SU-DHL-6 (cell line): ENCODE results near the gene C1orf21.

Experiments
- H2AFZ ChIP-seq: fragments of 200-600 bp; sonication (generic); 2 replicates; pipeline ENCODE4 v1.6.1; 2014; ENCODE audit warnings: low read depth, mild to moderate bottlenecking, moderate library complexity, mixed read lengths, antibody characterized with exemption, low read length; ENCODE audit not compliant: severe bottlenecking
- H3F3A ChIP-seq: fragments of 200-600 bp; shearing (Covaris generic); 2 replicates; pipeline ENCODE4 v1.6.0; 2016; ENCODE audit warnings: antibody characterized with exemption, mild to moderate bottlenecking; ENCODE audit not compliant: insufficient read depth
- H3K27ac ChIP-seq: fragments of 200-600 bp; sonication (generic); 2 replicates; pipeline ENCODE4 v1.5.1; 2016; ENCODE audit warnings: low read depth, mild to moderate bottlenecking, low read length, moderate library complexity, mixed read lengths
- H3K27me3 ChIP-seq: fragments of 200-600 bp; sonication (generic), shearing (Covaris generic); 2 replicates; pipeline ENCODE4 v1.6.0; 2014; ENCODE audit warnings: mild to moderate bottlenecking, low read length
- H3K36me3 ChIP-seq: fragments of 200-600 bp; sonication (generic); 2 replicates; pipeline ENCODE4 v1.6.1; 2014; ENCODE audit warnings: mild to moderate bottlenecking, low read length, mixed read lengths
- H3K4me2 ChIP-seq: fragments of 300-600, 200-600 bp; shearing (Covaris generic), sonication (generic); 2 replicates; pipeline ENCODE4 v1.6.0; 2014; ENCODE audit warnings: low read length, low read depth, mild to moderate bottlenecking; ENCODE audit not compliant: poor library complexity, severe bottlenecking
- H3K4me3 ChIP-seq: fragments of 200-600 bp; sonication (generic); 2 replicates; pipeline ENCODE4 v1.5.1; 2014; ENCODE audit warnings: antibody characterized with exemption, low read length, mild to moderate bottlenecking, mixed read lengths; ENCODE audit not compliant: insufficient read depth, poor library complexity, severe bottlenecking
- H3K79me2 ChIP-seq: fragments of 200-600 bp; sonication (generic); 2 replicates; pipeline ENCODE4 v1.6.1; 2014; ENCODE audit warnings: mild to moderate bottlenecking, low read length, moderate library complexity; ENCODE audit not compliant: insufficient read depth
- H3K9ac ChIP-seq: fragments of 200-600 bp; sonication (generic); 2 replicates; pipeline ENCODE4 v1.7.0; 2014; ENCODE audit warnings: mild to moderate bottlenecking, low read length
- H3K9me2 ChIP-seq: fragments of 200-600 bp; sonication (generic); replicated peaks from 2 replicates; pipeline ENCODE4 v1.6.1; 2014; ENCODE audit warnings: low read length; ENCODE audit not compliant: insufficient read depth
- H3K9me3 ChIP-seq: fragments of 200-600 bp; sonication (generic); 2 replicates; pipeline ENCODE4 v1.6.1; 2014; ENCODE audit warnings: low read length, mixed read lengths; ENCODE audit not compliant: insufficient read depth
- H4K20me1 ChIP-seq: fragments of 200-600 bp; sonication (generic); 2 replicates; pipeline ENCODE4 v1.6.1; 2014; ENCODE audit warnings: low read depth, mild to moderate bottlenecking, antibody characterized with exemption, low read length, moderate library complexity, mixed read lengths
- CTCF ChIP-seq: fragments of 200-600 bp; sonication (generic); IDR thresholded peaks from one replicate; pipeline ENCODE4 v1.5.1; 2017; ENCODE audit warnings: antibody characterized with exemption, mild to moderate bottlenecking, low read length, moderate library complexity; ENCODE audit not compliant: insufficient read depth, poor library complexity, severe bottlenecking
- EZH2phosphoT487 ChIP-seq: fragments of 200-600 bp; sonication (generic), shearing (Covaris generic); conservative IDR thresholded peaks from 2 replicates; pipeline ENCODE4 v1.6.1; 2018; ENCODE audit warnings: mild to moderate bottlenecking, antibody characterized with exemption, low read length, moderate library complexity, mixed read lengths

Gene C1orf21

GRCh38 chr1:184567637-184568036, 180.8 kb downstream of the C1orf21 start:
- no peak overlapping the region for H3K4me3 ChIP-seq
- no peaks in the 10 kb centered on the region for H3K9me2 ChIP-seq
- H4K20me1 ChIP-seq, result no peaks in the 10 kb centered on the region
- no peak overlapping the region for H3K4me2 ChIP-seq
- no peak overlapping the region for H3K27ac ChIP-seq
- H3K9ac ChIP-seq, result no peak overlapping the region
- no peak overlapping the region for H2AFZ ChIP-seq
- H3F3A ChIP-seq, result no peaks in the 10 kb centered on the region
- TF ChIP-seq EZH2phosphoT487 (no peak), CTCF (no peak)
- no peaks in the 10 kb centered on the region for H3K36me3 ChIP-seq
- H3K9me3 ChIP-seq, result no peaks in the 10 kb centered on the region
- H3K79me2 ChIP-seq, result no peaks in the 10 kb centered on the region
- no peaks in the 10 kb centered on the region for H3K27me3 ChIP-seq

- TF ChIP-seq EZH2phosphoT487, result no peak
- TF ChIP-seq CTCF, result no peak
- Histone ChIP-seq H3K9me2 (no peaks in the 10 kb centered on the region; the same call in 1 of the 2 replicates), H3F3A (no peaks in the 10 kb centered on the region), H3K4me2 (no peak overlapping the region), H3K4me3 (no peak overlapping the region), H3K9ac (no peak overlapping the region), H3K36me3 (no peaks in the 10 kb centered on the region), H4K20me1 (no peaks in the 10 kb centered on the region), H3K9me3 (no peaks in the 10 kb centered on the region), H3K79me2 (no peaks in the 10 kb centered on the region), H2AFZ (no peak overlapping the region), H3K27ac (no peak overlapping the region), H3K27me3 (no peaks in the 10 kb centered on the region)
Observed at GRCh38 chr1:184568148-184568547, 181.3 kb downstream of the C1orf21 start.

GRCh38 chr1:184569106-184569505, 182.3 kb downstream of the C1orf21 start:
- H3K4me2 ChIP-seq, result no peak overlapping the region

More at GRCh38 chr1:184569106-184569505, 182.3 kb downstream of the C1orf21 start:
- Histone ChIP-seq H3K36me3 (no peaks in the 10 kb centered on the region), H3K9me3 (no peaks in the 10 kb centered on the region), H3F3A (no peaks in the 10 kb centered on the region), H2AFZ (no peak overlapping the region), H3K27me3 (no peaks in the 10 kb centered on the region), H4K20me1 (no peaks in the 10 kb centered on the region), H3K79me2 (no peaks in the 10 kb centered on the region), H3K9ac (no peak overlapping the region), H3K9me2 (no peaks in the 10 kb centered on the region; the same call in 1 of the 2 replicates), H3K27ac (no peak overlapping the region), H3K4me3 (no peak overlapping the region)
- no peak for TF ChIP-seq CTCF
- no peak for TF ChIP-seq EZH2phosphoT487
